Spleen (tissue), 7 donors: Measurements from ENCODE around the gene MAN1C1.
"Not testable (repeated sequence)": the region's sequence is repeated elsewhere in the genome, so short reads cannot be mapped to it uniquely, and the experiment has no call there.

Experiments
- POLR2AphosphoS5 ChIP-seq, 3 donors: sonication (generic); formaldehyde crosslinking; IDR thresholded peaks; one replicate each; pipeline ENCODE4 v1.5.1; 2017; ENCODE audit warnings: antibody characterized with exemption in 3 of 3
- TF ChIP-seq, protein P1 (sequence below), 11 experiments: fragments of 200-600 bp in 7 of 11; fragments of 450-650 bp in 4 of 11; sonication (generic) in 4 of 11; IDR thresholded peaks in 8 of 11; conservative IDR thresholded peaks in 3 of 11; 1 replicate in 7 of 11; 2 replicates in 4 of 11; pipeline versions ENCODE4 v1.4.0 to v1.8.0; 2016 to 2021; ENCODE audit warnings: antibody characterized with exemption in 11 of 11, inconsistent platforms in 4 of 11, mild to moderate bottlenecking in 1 of 11
- donor health status: DM: no; HTN: no; CAD: no; lungs with moderate emphysema.
- donor health status: DM: no; HTN: no; CAD: no.
- donor health status: DM: no; HTN: no; CAD: no.

GRCh38 chr1:25662959-25663358 lies 46.4 kb downstream of the MAN1C1 start:
- TF ChIP-seq POLR2AphosphoS5 (IDR thresholded peaks at IDR 0.05), result not testable (repeated sequence)
- TF ChIP-seq, protein P1, sequence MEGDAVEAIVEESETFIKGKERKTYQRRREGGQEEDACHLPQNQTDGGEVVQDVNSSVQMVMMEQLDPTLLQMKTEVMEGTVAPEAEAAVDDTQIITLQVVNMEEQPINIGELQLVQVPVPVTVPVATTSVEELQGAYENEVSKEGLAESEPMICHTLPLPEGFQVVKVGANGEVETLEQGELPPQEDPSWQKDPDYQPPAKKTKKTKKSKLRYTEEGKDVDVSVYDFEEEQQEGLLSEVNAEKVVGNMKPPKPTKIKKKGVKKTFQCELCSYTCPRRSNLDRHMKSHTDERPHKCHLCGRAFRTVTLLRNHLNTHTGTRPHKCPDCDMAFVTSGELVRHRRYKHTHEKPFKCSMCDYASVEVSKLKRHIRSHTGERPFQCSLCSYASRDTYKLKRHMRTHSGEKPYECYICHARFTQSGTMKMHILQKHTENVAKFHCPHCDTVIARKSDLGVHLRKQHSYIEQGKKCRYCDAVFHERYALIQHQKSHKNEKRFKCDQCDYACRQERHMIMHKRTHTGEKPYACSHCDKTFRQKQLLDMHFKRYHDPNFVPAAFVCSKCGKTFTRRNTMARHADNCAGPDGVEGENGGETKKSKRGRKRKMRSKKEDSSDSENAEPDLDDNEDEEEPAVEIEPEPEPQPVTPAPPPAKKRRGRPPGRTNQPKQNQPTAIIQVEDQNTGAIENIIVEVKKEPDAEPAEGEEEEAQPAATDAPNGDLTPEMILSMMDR (IDR thresholded peaks at IDR 0.05 in 8 of 11, conservative IDR thresholded peaks at IDR 0.05 in 3 of 11), result not testable (repeated sequence)
